Measurements from ENCODE around the gene PHACTR2. TPM values are rescaled to one million over a fixed set of nuclear protein-coding genes. Genes with fewer than 3 reads are reported as not detected.

Gene PHACTR2
- total RNA-seq, 1 donor from 2014 or later = 71.0 TPM

- intact Hi-C loops (cut with micrococcal nuclease) = loop anchor here (10.0 kb wide), 1 partner anchor 49 kb away; no protein-coding TSS in a partner anchor
- peaks cover 96% of the 10 kb centered on the region for H3K4me1 ChIP-seq
- peak overlapping the region; percentile 64 for H3K27ac ChIP-seq (replicated peaks)
- H3K36me3 ChIP-seq = no peaks in the 10 kb centered on the region
- no peak for DNase-seq
- no peaks in the 10 kb centered on the region for H3K9me3 ChIP-seq (replicated peaks)
- peak overlapping the region; percentile 15 for H3K4me3 ChIP-seq
- TF ChIP-seq CTCF (IDR thresholded peaks at IDR 0.05; ENCODE audit: borderline replicate concordance) = no peak
- H3K27me3 ChIP-seq (ENCODE audit: low read depth) = no peaks in the 10 kb centered on the region
Observed at GRCh38 chr6:143695130-143695968, 17.6 kb downstream of the PHACTR2 start.

DNA sequence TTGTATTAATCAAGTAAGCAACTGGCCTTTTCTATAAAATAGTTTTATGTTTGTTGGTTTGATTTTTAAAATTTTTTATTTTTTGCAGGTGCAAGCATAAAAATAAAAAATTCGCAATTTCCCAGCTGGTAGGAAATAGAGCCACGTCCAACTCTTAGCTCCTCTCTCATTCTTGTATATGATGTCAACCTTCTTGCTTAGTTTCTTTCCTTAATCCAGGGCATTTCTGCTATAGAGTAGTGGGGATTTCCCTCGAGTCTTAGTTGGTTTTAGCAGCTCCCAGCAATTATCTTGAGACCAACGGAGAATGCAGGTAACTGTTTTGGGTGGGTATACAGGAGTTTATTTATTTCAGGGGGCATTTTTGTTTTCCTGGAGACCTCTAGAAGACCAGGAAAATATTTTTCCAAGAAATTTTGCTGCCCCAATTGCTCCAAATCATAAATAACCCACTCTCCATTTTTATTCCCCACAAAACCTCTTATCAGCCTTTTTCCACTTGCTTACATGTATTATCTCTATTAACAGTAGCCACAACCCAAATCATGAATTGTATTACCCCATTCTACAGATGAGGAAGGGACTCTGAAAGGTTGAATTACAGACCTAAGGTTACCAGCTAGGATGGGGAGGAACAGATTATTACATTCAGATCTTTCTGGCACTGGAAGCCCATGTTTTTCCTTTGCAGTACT is 18.4 kb downstream of the PHACTR2 start:
- no peak for DNase-seq
- Histone ChIP-seq H3K27me3 (ENCODE audit: low read depth) (no peaks in the 10 kb centered on the region), H3K4me3 (peak overlapping the region; percentile 15), H3K9me3 (replicated peaks) (no peaks in the 10 kb centered on the region), H3K4me1 (peaks cover 96% of the 10 kb centered on the region), H3K36me3 (no peaks in the 10 kb centered on the region), H3K27ac (replicated peaks) (peak overlapping the region; percentile 64)
- intact Hi-C loops (cut with micrococcal nuclease) = loop anchor here (10.0 kb wide), 1 partner anchor 49 kb away; no protein-coding TSS in a partner anchor
- TF ChIP-seq CTCF (IDR thresholded peaks at IDR 0.05; ENCODE audit: borderline replicate concordance) = no peak

DNA sequence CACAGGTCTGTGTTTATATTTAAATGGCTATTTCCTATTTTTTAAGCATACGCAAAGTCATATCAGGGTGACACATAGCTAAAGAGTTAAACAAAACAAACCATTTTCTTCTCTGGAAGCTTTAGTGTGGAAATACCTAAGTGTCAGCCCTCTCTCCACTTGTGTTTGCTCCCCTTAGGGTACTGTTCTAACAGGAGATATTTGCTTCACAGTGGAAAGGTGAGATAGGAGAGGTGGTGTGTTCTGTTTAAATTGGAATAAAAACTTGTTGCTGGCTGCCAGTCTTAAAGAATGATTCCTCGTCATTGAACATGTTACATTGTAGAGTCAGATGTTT is 18.9 kb downstream of the PHACTR2 start:
- peaks cover 96% of the 10 kb centered on the region for H3K4me1 ChIP-seq

GRCh38 chr6:143697076-143697800 is 19.5 kb downstream of the PHACTR2 start:
- DNase-seq = no peak
- H3K9me3 ChIP-seq (replicated peaks) = no peaks in the 10 kb centered on the region
- no peak overlapping the region for H3K4me3 ChIP-seq
- H3K27ac ChIP-seq (replicated peaks) = peak overlapping the region; percentile 64
- H3K4me1 ChIP-seq = peaks cover 96% of the 10 kb centered on the region
- no peak for TF ChIP-seq CTCF (IDR thresholded peaks at IDR 0.05; ENCODE audit: borderline replicate concordance)
- intact Hi-C loops (cut with micrococcal nuclease) = loop anchor here (10.0 kb wide), 1 partner anchor 48 kb away; no protein-coding TSS in a partner anchor
- H3K36me3 ChIP-seq = no peaks in the 10 kb centered on the region
- H3K27me3 ChIP-seq (ENCODE audit: low read depth) = no peaks in the 10 kb centered on the region

More for the DNA sequence above, 18.9 kb downstream of the PHACTR2 start:
- H3K9me3 ChIP-seq (replicated peaks) = no peaks in the 10 kb centered on the region
- H3K4me3 ChIP-seq = no peak overlapping the region
- H3K27me3 ChIP-seq (ENCODE audit: low read depth) = no peaks in the 10 kb centered on the region
- no peak for TF ChIP-seq CTCF (IDR thresholded peaks at IDR 0.05; ENCODE audit: borderline replicate concordance)
- H3K36me3 ChIP-seq = no peaks in the 10 kb centered on the region
- intact Hi-C loops (cut with micrococcal nuclease) = loop anchor here (10.0 kb wide), 1 partner anchor 48 kb away; no protein-coding TSS in a partner anchor
- no peak for DNase-seq
- H3K27ac ChIP-seq (replicated peaks) = peak overlapping the region; percentile 64

GRCh38 chr6:143698329-143698728 is 20.6 kb downstream of the PHACTR2 start:
- intact Hi-C loops (cut with micrococcal nuclease) = loop anchor here (10.0 kb wide), 1 partner anchor 46 kb away; no protein-coding TSS in a partner anchor

More at GRCh38 chr6:143698329-143698728, 20.6 kb downstream of the PHACTR2 start:
- Histone ChIP-seq H3K4me3 (no peak overlapping the region), H3K4me1 (peaks cover 97% of the 10 kb centered on the region), H3K36me3 (no peaks in the 10 kb centered on the region), H3K27me3 (ENCODE audit: low read depth) (no peaks in the 10 kb centered on the region), H3K9me3 (replicated peaks) (no peaks in the 10 kb centered on the region), H3K27ac (replicated peaks) (peak overlapping the region; percentile 64)
- no peak for DNase-seq
- TF ChIP-seq CTCF (IDR thresholded peaks at IDR 0.05; ENCODE audit: borderline replicate concordance) = no peak

Data from left ventricle myocardium inferior (tissue), 1 donor.